ENCODE measurements around the gene DHX35. TPM values are rescaled to one million over a fixed set of nuclear protein-coding genes. Genes with fewer than 3 reads are reported as not detected.

Gene DHX35
- total RNA-seq, 1 experiment from 2014 or later = 11.2 TPM

- Histone ChIP-seq H3K9me2 (ENCODE audit: insufficient read depth) (no peaks in the 10 kb centered on the region), H4K20me1 (ENCODE audit: insufficient read depth) (no peaks in the 10 kb centered on the region), H3K9me3 (ENCODE audit: control insufficient read depth in 1 of 2, insufficient read depth in 1 of 2, low read depth in 1 of 2, low read length in 2 of 2) (no peaks in the 10 kb centered on the region), H3K9ac (ENCODE audit: low read length) (no peak overlapping the region), H3K36me3 (ENCODE audit: control insufficient read depth in 1 of 2, insufficient read depth in 2 of 2, low read length in 2 of 2) (peaks cover 8 to 18% of the 10 kb centered on the region in 2 experiments; a peak in 3 of 4 replicates), H3K4me3 (replicated peaks in 1 of 2; ENCODE audit: low read depth in 1 of 2, low read length in 2 of 2) (no peak overlapping the region), H3K4me2 (ENCODE audit: low read length) (no peak overlapping the region), H2AFZ (ENCODE audit: low read depth, low read length, poor library complexity, severe bottlenecking) (no peak overlapping the region), H3K27me3 (ENCODE audit: insufficient read depth, low read length) (no peaks in the 10 kb centered on the region), H3K79me2 (ENCODE audit: insufficient read depth, low read length) (no peaks in the 10 kb centered on the region), H3K4me1 (ENCODE audit: control insufficient read depth in 1 of 2, insufficient read depth in 2 of 2, low read length in 2 of 2) (peaks cover 4 to 6% of the 10 kb centered on the region in 2 experiments), H3K27ac (ENCODE audit: low read depth, low read length) (no peak overlapping the region)
- ChIA-PET CTCF (no interaction called here), RAD21 (ENCODE audit: low non-redundant PET in 1 of 2, low total read pairs in 2 of 2, uncharacterized antibody in 2 of 2, unreplicated experiment in 2 of 2) (no interaction called here), POLR2A (no interaction called here)
- intact Hi-C loops (cut with micrococcal nuclease) = no loop called here
- DNase-seq (ENCODE audit: low read depth, low spot score) = no peak
- no TSS peak for BruUV-seq (replicated peaks)
- ATAC-seq = no peak
- TF ChIP-seq EZH2phosphoT487 (IDR thresholded peaks at IDR 0.05; ENCODE audit: borderline replicate concordance) (no peak), RAD21 (IDR thresholded peaks at IDR 0.05; ENCODE audit: low read depth) (no peak), SRF (IDR thresholded peaks at IDR 0.05; ENCODE audit: low read depth) (no peak), FOSL1 (IDR thresholded peaks at IDR 0.05; ENCODE audit: low read depth) (no peak), JUND (IDR thresholded peaks at IDR 0.05) (no peak), REST (IDR thresholded peaks at IDR 0.05; ENCODE audit: low read depth) (no peak), ZFX (IDR thresholded peaks at IDR 0.05) (no peak), EZH2 (IDR thresholded peaks at IDR 0.05) (no peak), ELF1 (IDR thresholded peaks at IDR 0.05; ENCODE audit: borderline replicate concordance, low read depth) (no peak)
These were observed 35.5 kb downstream of the DHX35 start for GRCh38 chr20:38997622-38998021.

Data from HCT116 (cell line).